K562 (cell line): ENCODE data around the gene LRRC4B. TPM values are rescaled to one million over a fixed set of nuclear protein-coding genes. Genes with fewer than 3 reads are reported as not detected.

Experiments
- ATAC-seq: fragments of 200-7000 bp; cut with Tn5 transposase; 3 replicates; pipeline ENCODE4 v1.9.1; 2020; ENCODE audit warnings: moderate library complexity
- BruUV-seq: library from RNA; stranded (reverse); fragments of 400-500 nt; replicated peaks from 2 replicates; lab custom pipeline; 2021; lab: Mats Ljungman, UMichigan
- CTCF ChIA-PET: fragments of 300-600 bp; formaldehyde crosslinking; extraction: SDS; loops from one replicate; lab custom pipeline; 2021; ENCODE audit warnings: low intra/inter-chr PET ratio; lab: Yijun Ruan, JAX
- POLR2A ChIA-PET: fragments of 300-600, 350-650 bp; sonication (Branson Sonifier 250); formaldehyde crosslinking; extraction: SDS; loops from one replicate; lab custom pipeline; 2021; ENCODE audit warnings: antibody characterized with exemption, inconsistent platforms; lab: Yijun Ruan, JAX
- DNase-seq, 4 experiments: peaks; one replicate each; pipeline versions ENCODE4 v3.0.0 to v3.0.0-alpha.2; 2011 to 2018; ENCODE audit warnings: low spot score in 3 of 4, mixed read lengths in 3 of 4; ENCODE audit errors: extremely low read depth in 1 of 4
- FAIRE-seq: peaks from 2 replicates; lab custom pipeline; 2011; peaks lifted over from hg19 to GRCh38; lab: Jason Lieb, UNC
- H2AFZ ChIP-seq: 2 replicates; pipeline ENCODE4 v1.6.0; 2011; ENCODE audit warnings: low read depth, low read length, control low read depth, inconsistent platforms
- H3K27ac ChIP-seq: fragments of 200-600 bp; 3 replicates; pipeline ENCODE4 v1.8.0; 2011; ENCODE audit warnings: low read depth, mild to moderate bottlenecking, control low read depth, inconsistent platforms, low read length, moderate library complexity, mixed read lengths; ENCODE audit errors: extremely low read depth
- H3K27me3 ChIP-seq, 2 experiments: fragments of 300-600 bp in 1 of 2; 2 replicates in 1 of 2; 3 replicates in 1 of 2; pipeline versions ENCODE4 v1.6.0 to v1.8.0; 2011; ENCODE audit warnings: inconsistent platforms in 2 of 2, low read length in 2 of 2, mild to moderate bottlenecking in 1 of 2, mixed read lengths in 1 of 2, moderate library complexity in 1 of 2; ENCODE audit not compliant: control insufficient read depth in 2 of 2, insufficient read depth in 2 of 2
- H3K36me3 ChIP-seq: fragments of 300-600 bp; 3 replicates; pipeline ENCODE4 v1.8.0; 2011; ENCODE audit warnings: mild to moderate bottlenecking, low read length, inconsistent platforms; ENCODE audit not compliant: control insufficient read depth, insufficient read depth
- H3K4me1 ChIP-seq, 2 experiments: fragments of 200-600 bp in 1 of 2; replicated peaks in 1 of 2; 2 replicates in 1 of 2; 3 replicates in 1 of 2; pipeline versions ENCODE4 v1.5.1 to v1.8.0; 2011; ENCODE audit warnings: inconsistent platforms in 2 of 2, low read length in 2 of 2, mild to moderate bottlenecking in 1 of 2, mixed read lengths in 1 of 2, moderate library complexity in 1 of 2; ENCODE audit not compliant: control insufficient read depth in 2 of 2, insufficient read depth in 2 of 2
- H3K4me2 ChIP-seq: 2 replicates; pipeline ENCODE4 v1.6.1; 2011; ENCODE audit warnings: low read length, control low read depth, inconsistent platforms, mixed read lengths; ENCODE audit not compliant: insufficient read depth
- H3K4me3 ChIP-seq: fragments of 200-600 bp; sonication (generic), shearing (Covaris generic); 2 replicates; pipeline ENCODE4 v1.5.1; 2016; ENCODE audit warnings: control low read depth, inconsistent platforms
- H3K79me2 ChIP-seq: fragments of 200-600 bp; 3 replicates; pipeline ENCODE4 v1.8.0; 2011; ENCODE audit warnings: low read length, inconsistent platforms; ENCODE audit not compliant: control insufficient read depth, insufficient read depth
- H3K9ac ChIP-seq, 2 experiments: 2 replicates each; pipeline versions ENCODE4 v1.6.0 to v1.6.1; 2011; ENCODE audit warnings: low read depth in 2 of 2, low read length in 2 of 2, control low read depth in 1 of 2, inconsistent platforms in 1 of 2, mild to moderate bottlenecking in 1 of 2, mixed read lengths in 1 of 2; ENCODE audit not compliant: insufficient read depth in 1 of 2
- H3K9me1 ChIP-seq: one replicate; pipeline ENCODE4 v1.6.0; 2011; ENCODE audit warnings: inconsistent platforms, mild to moderate bottlenecking, low read length, moderate library complexity; ENCODE audit not compliant: control insufficient read depth, insufficient read depth
- H3K9me3 ChIP-seq: replicated peaks from 2 replicates; pipeline ENCODE4 v1.5.1; 2011; ENCODE audit warnings: low read depth, low read length, inconsistent platforms; ENCODE audit not compliant: control insufficient read depth, insufficient read depth
- H4K20me1 ChIP-seq: replicated peaks from 2 replicates; pipeline ENCODE4 v1.6.1; 2011; ENCODE audit warnings: low read length, inconsistent platforms, mixed read lengths; ENCODE audit not compliant: control insufficient read depth, insufficient read depth
- EGR1 ChIP-seq: fragments of 450-650 bp; conservative IDR thresholded peaks from 2 replicates; pipeline ENCODE4 v1.6.1; 2017; ENCODE audit warnings: mild to moderate bottlenecking
- KDM1A ChIP-seq, 2 experiments: fragments of 450-650 bp; IDR thresholded peaks; 2 replicates each; pipeline ENCODE4 v1.6.1; 2016; ENCODE audit warnings: mild to moderate bottlenecking in 2 of 2
- MAFG ChIP-seq: fragments of 450-650 bp; conservative IDR thresholded peaks from 2 replicates; pipeline ENCODE4 v1.6.1; 2016; ENCODE audit warnings: missing genetic modification characterization, missing compliant biosample characterization
- MTF1 ChIP-seq: fragments of 250-450 bp; sonication (Bioruptor Pico); IDR thresholded peaks from 2 replicates; pipeline ENCODE4 v1.9.0; 2021; ENCODE audit warnings: moderate library complexity, mild to moderate bottlenecking, inconsistent platforms, borderline replicate concordance
- NCOA6 ChIP-seq: fragments of 450-650 bp; IDR thresholded peaks from 2 replicates; pipeline ENCODE4 v1.6.1; 2017; ENCODE audit warnings: mild to moderate bottlenecking
- NFE2 ChIP-seq: IDR thresholded peaks from 2 replicates; pipeline ENCODE4 v1.6.1; 2014; ENCODE audit warnings: antibody characterized with exemption, low read depth
- TCFL5 ChIP-seq: fragments of 250-450 bp; sonication (Bioruptor Pico); conservative IDR thresholded peaks from 2 replicates; pipeline ENCODE4 v1.6.1; 2021; ENCODE audit warnings: mild to moderate bottlenecking, moderate library complexity, matching md5 sums
- ZKSCAN8 ChIP-seq: fragments of 200-800 bp; sonication (Bioruptor generic); IDR thresholded peaks from 2 replicates; pipeline ENCODE4 v1.6.1; 2016; ENCODE audit warnings: missing genetic modification characterization, missing compliant biosample characterization
- WGBS: fragments of 100-300 bp; shearing (Covaris generic); methylation state at CpG from one replicate; pipeline ENCODE4 v1.1.6; 2016; ENCODE audit warnings: low coverage, mixed read lengths; ENCODE audit not compliant: insufficient coverage; ENCODE audit errors: missing lambda C conversion rate; 5-methylcytosine and 5-hydroxymethylcytosine counted together
- in situ Hi-C: fragments of 300-500 bp; cut with MboI; formaldehyde crosslinking; loops from 4 replicates; pipeline ENCODE4 v1.15.0; 2018; ENCODE audit warnings: inconsistent platforms, mixed read lengths
- intact Hi-C: fragments of 100-400 bp; cut with micrococcal nuclease; formaldehyde crosslinking; loops from 2 replicates; pipeline ENCODE4 v1.14.2; 2022
- polyA plus RNA-seq, 8 experiments: library from polyadenylated mRNA; depleted of rRNA in 4 of 8; stranded (reverse) in 5 of 8; unstranded in 3 of 8; fragments of >200 nt; fragmentation: Nextera tagmentation in 2 of 8; fragmentation: Illumina TruSeq in 1 of 8; extraction: Ambion mirVana in 2 of 8; extraction: Trizol in 1 of 8; gene quantifications; 2 replicates each; pipeline versions ENCODE4 v1.2.1 to v1.2.3, GENCODE V29; 2011 to 2014; ENCODE audit warnings: inconsistent platforms in 1 of 8, missing spikeins in 1 of 8
- total RNA-seq, 7 experiments: library from RNA; depleted of rRNA in 6 of 7; stranded (reverse); fragments of >200 nt in 6 of 7; fragmentation: Illumina TruSeq in 2 of 7; extraction: Trizol in 2 of 7; gene quantifications; 2 replicates each; pipeline versions ENCODE4 v1.2.1 to v1.2.3, GENCODE V29; 2011 to 2021; ENCODE audit warnings: low replicate concordance in 1 of 7
- TF ChIP-seq, protein P1 (sequence below): sonication (generic); formaldehyde crosslinking; IDR thresholded peaks from 2 replicates; pipeline ENCODE4 v1.9.0; 2022; ENCODE audit warnings: mild to moderate bottlenecking, missing genetic modification reagents

The LRRC4B gene
- total and polyA plus RNA-seq, 9 of the 15 experiments (the other 6 are each of a cell fraction or from before 2014, with no cell fraction given) = 0.18 to 9.6 (median 2.9) TPM; not detected in 2

GRCh38 chr19:50509366-50509765, 58.9 kb downstream of the LRRC4B start:
- TF ChIP-seq MAFG (no peak), KDM1A (IDR thresholded peaks at IDR 0.05) (peak in 1 of 2 experiments; percentile 22; a peak in 1 of 4 replicates), EGR1 (peak; percentile 80)
- Histone ChIP-seq H3K9me3 (no peaks in the 10 kb centered on the region), H3K27me3 (no peaks in the 10 kb centered on the region), H3K27ac (no peak overlapping the region), H3K79me2 (no peaks in the 10 kb centered on the region; the same call in 2 of the 3 replicates), H4K20me1 (no peaks in the 10 kb centered on the region), H2AFZ (no peak overlapping the region), H3K4me3 (no peak overlapping the region), H3K36me3 (no peaks in the 10 kb centered on the region), H3K4me1 (peaks cover 5 to 60% of the 10 kb centered on the region in 2 experiments; a peak in 4 of 5 replicates), H3K4me2 (no peak overlapping the region), H3K9ac (0 out of 4 replicates have a peak overlapping the region, but pooled peaks of 1 of the 2 experiments have one; percentile 43), H3K9me1 (peaks cover 4% of the 10 kb centered on the region)
- DNase-seq (peak; percentile 40 to 68 (median 54)), FAIRE-seq (no peak), ATAC-seq (no peak)
- 42% methylated on average over 11 of the region's 11 CpGs for WGBS
- CTCF ChIA-PET = no interaction called here
- in situ Hi-C loops (no loop called here), intact Hi-C loops (no loop called here)
- POLR2A ChIA-PET = interaction anchor here (1.0 to 1.1 kb wide), 2 partner anchors 10 to 152 kb away, joined by 3 read pairs; no protein-coding TSS in a partner anchor
- BruUV-seq = no TSS peak

DNA sequence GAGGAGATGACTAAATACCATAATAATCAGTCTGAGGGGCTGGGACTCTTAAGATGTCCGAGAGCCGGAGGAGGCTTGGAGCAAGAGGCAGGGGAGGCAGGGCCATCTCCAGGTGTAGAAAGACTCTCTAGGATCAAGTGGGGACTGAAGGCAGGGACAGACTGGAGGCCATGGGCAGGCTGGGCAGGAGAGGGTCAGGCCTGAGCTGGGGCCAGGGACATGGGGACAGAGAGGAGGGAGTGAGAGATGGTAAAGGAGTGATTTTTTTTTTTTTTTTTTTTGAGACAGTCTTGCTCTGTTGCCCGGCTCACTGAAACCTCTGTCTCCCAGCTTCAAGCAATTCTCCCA, 59.4 kb downstream of the LRRC4B start:
- ChIA-PET CTCF (no interaction called here), POLR2A (interaction anchor here (0.6 to 1.1 kb wide), 2 partner anchors 152 to 180 kb away, joined by 3 read pairs; partner anchors contain the start of gene KCNC3)
- no peak for DNase-seq
- Histone ChIP-seq H3K4me2 (no peak overlapping the region), H3K9me1 (peaks cover 4% of the 10 kb centered on the region), H3K36me3 (no peaks in the 10 kb centered on the region), H3K9ac (no peak overlapping the region; a peak in 1 of 4 replicates), H3K4me1 (peaks cover 5 to 55% of the 10 kb centered on the region in 2 experiments; a peak in 4 of 5 replicates), H2AFZ (no peak overlapping the region), H3K27ac (no peak overlapping the region), H3K27me3 (no peaks in the 10 kb centered on the region), H3K4me3 (no peak overlapping the region), H3K9me3 (no peaks in the 10 kb centered on the region), H4K20me1 (no peaks in the 10 kb centered on the region), H3K79me2 (no peaks in the 10 kb centered on the region; the same call in 2 of the 3 replicates)
- no peak for FAIRE-seq
- intact Hi-C loops (no loop called here), in situ Hi-C loops (no loop called here)
- BruUV-seq = no TSS peak
- no peak for ATAC-seq
- no peak for TF ChIP-seq MTF1 (CRISPR knock-in tag)
- no peak for TF ChIP-seq ZKSCAN8 (CRISPR knock-in tag)
- TF ChIP-seq NCOA6 = no peak
- TF ChIP-seq, protein P1, sequence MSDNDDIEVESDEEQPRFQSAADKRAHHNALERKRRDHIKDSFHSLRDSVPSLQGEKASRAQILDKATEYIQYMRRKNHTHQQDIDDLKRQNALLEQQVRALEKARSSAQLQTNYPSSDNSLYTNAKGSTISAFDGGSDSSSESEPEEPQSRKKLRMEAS = no peak
- no peak for TF ChIP-seq TCFL5
- no peak for TF ChIP-seq NFE2
- WGBS = 81% methylated on average over 3 of the region's 3 CpGs
